AG04449 (cell line): ENCODE measurements around the gene C17orf50.

ENCODE experiments used
- CTCF ChIA-PET: fragments of 350-600 bp; formaldehyde crosslinking; extraction: SDS; loops from one replicate; lab custom pipeline; 2021; ENCODE audit warnings: antibody characterized with exemption; lab: Yijun Ruan, JAX
- POLR2A ChIA-PET: fragments of 400-600, 350-600 bp; formaldehyde crosslinking; extraction: SDS; loops from one replicate; lab custom pipeline; 2020; ENCODE audit warnings: antibody characterized with exemption, inconsistent platforms; lab: Yijun Ruan, JAX
- DNase-seq: peaks from one replicate; pipeline ENCODE4 v3.0.0-alpha.2; 2010; ENCODE audit warnings: low read depth, low spot score
- H3K4me3 ChIP-seq: 2 replicates; pipeline ENCODE4 v1.5.1; 2011; ENCODE audit warnings: low read depth, mild to moderate bottlenecking, control low read depth, low read length
- TF ChIP-seq, protein P1 (sequence below): IDR thresholded peaks from one replicate; pipeline ENCODE4 v1.5.1; 2011; ENCODE audit warnings: mild to moderate bottlenecking, moderate library complexity, low read length, control low read depth, inconsistent platforms; ENCODE audit not compliant: insufficient read depth; ENCODE audit errors: missing control alignments

C17orf50 gene

DNA sequence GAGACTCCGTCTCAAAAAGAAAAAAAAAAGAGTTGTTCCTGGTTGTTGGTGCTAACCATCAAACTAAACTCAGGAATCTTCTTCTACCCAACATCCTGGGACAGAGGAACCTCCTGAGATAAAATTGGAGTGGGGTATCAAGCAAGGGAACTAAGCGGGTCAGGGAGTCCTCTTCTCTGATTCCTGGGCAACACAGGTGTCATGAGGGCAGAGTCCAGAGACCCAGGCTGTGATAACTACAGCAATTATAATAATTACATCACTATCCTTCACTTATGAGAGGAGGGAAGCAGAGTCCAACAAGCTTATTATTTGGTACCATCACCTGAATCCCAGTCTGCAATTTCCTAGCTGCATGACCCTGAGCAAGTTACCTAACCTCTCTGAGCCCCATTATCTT lies 8.1 kb downstream of the C17orf50 start:
- no peak for DNase-seq
- POLR2A ChIA-PET: no interaction called here

DNA sequence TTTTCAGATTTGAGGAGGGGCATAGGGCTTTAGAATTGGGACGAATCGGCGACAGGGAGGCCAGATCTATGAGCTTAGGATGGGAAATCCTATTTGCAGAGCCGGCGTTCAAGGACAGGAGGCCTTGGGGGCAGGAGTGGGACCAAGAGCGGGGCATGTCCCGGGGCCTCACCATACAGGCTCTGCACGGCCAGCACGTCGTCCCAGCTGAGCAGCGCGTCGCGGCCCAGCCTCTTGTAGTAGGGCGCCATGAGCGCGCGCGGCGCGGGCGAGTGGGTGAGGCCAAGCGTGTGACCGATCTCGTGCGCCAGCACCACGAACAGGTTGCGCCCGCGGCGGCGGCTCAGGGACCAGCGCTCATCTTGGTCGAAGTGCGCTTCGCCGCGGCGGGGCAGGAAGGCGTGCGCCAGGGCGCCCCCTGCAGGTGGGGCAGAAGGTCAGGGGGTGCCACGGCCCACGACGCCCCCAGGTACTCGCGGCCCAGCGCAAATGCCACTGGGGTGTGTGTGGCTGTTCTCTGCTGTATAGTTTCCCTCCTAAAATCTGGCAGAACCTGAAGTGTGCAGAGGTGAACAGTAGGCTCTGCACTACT lies 9.3 kb downstream of the C17orf50 start:
- ChIA-PET CTCF (interaction anchor here (0.8 to 28.6 kb wide), 10 partner anchors 9 to 157 kb away, joined by 3 to 819 read pairs (median 4); partner anchors contain the start of genes C17orf50, GAS2L2, MMP28 and TAF15), POLR2A (no interaction called here)
- TF ChIP-seq, protein P1, sequence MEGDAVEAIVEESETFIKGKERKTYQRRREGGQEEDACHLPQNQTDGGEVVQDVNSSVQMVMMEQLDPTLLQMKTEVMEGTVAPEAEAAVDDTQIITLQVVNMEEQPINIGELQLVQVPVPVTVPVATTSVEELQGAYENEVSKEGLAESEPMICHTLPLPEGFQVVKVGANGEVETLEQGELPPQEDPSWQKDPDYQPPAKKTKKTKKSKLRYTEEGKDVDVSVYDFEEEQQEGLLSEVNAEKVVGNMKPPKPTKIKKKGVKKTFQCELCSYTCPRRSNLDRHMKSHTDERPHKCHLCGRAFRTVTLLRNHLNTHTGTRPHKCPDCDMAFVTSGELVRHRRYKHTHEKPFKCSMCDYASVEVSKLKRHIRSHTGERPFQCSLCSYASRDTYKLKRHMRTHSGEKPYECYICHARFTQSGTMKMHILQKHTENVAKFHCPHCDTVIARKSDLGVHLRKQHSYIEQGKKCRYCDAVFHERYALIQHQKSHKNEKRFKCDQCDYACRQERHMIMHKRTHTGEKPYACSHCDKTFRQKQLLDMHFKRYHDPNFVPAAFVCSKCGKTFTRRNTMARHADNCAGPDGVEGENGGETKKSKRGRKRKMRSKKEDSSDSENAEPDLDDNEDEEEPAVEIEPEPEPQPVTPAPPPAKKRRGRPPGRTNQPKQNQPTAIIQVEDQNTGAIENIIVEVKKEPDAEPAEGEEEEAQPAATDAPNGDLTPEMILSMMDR: peak; percentile 1
- no peak for DNase-seq
- H3K4me3 ChIP-seq: no peak overlapping the region

More for the DNA sequence above, 8.1 kb downstream of the C17orf50 start:
- TF ChIP-seq, protein P1: no peak
- H3K4me3 ChIP-seq: no peak overlapping the region
- CTCF ChIA-PET: interaction anchor here (0.9 to 28.6 kb wide), 8 partner anchors 10 to 156 kb away, joined by 3 to 819 read pairs (median 55); partner anchors contain the start of genes MMP28 and TAF15

DNA sequence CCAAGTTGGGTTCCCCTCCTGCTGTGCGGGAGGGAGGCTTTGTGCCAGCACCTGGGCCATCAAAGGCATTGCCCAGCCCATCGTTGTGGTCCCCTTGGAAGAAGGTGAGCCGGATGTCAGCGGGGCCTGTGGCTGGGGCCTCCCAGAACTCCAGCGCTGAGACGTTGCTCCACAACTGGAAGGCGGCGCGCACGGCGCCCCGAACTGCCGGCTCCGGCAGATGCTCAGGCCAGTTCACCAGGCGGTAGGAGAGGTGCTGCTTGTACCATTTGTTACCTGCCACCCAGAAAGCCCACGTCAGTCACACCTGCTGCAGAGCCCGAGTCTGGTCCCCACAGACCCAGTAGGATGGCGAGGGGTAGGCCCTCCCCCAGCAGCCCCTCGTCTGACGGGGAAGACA lies 12.4 kb downstream of the C17orf50 start:
- no peak for DNase-seq
- TF ChIP-seq, protein P1: no peak
- ChIA-PET CTCF (interaction anchor here (10.5 to 28.6 kb wide), 3 partner anchors 5 to 35 kb away, joined by 321 to 819 read pairs (median 321); partner anchors contain the start of gene TAF15), POLR2A (no interaction called here)
- H3K4me3 ChIP-seq: no peak overlapping the region

DNA sequence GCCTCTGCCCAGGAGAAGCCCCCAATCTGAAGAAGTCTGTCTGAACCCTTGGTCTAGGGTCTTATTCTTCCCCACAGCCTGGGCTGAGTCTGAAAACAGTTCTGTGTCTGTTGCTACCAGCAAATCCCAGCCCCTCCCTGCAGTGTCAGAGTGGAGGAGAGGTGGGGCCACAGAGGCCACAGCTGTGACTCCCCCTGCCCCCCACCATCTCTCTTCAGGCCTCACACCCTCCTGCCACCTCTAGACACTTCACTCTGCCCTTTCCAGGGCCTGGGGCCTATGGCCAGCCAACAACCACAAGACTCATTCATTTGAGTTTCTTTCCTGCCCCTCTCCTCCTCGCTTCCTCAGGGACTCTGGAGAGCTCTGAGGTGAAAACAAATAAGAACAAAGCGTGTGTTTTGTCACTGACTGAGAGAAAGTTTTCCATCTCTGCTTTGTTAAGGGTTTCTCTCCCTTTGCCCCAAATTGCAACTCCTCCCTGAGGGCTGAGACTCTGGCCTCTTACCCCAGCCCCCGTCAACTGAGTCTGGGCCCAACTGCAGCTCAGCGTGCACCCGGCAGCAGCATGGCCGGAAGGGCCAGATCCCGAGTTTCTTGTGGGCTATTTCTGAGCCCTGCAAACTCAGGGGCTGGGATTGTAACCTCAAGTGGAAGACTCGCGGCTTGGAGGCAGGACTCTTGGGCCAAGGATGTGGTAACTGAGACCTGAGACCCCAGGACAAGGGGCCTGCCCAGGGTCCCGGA lies 13.2 kb downstream of the C17orf50 start:
- ChIA-PET CTCF (interaction anchor here (0.6 to 28.6 kb wide), 5 partner anchors 6 to 34 kb away, joined by 3 to 819 read pairs (median 9); partner anchors contain the start of gene TAF15), POLR2A (no interaction called here)
- TF ChIP-seq, protein P1: no peak
- no peak for DNase-seq
- no peak overlapping the region for H3K4me3 ChIP-seq

DNA sequence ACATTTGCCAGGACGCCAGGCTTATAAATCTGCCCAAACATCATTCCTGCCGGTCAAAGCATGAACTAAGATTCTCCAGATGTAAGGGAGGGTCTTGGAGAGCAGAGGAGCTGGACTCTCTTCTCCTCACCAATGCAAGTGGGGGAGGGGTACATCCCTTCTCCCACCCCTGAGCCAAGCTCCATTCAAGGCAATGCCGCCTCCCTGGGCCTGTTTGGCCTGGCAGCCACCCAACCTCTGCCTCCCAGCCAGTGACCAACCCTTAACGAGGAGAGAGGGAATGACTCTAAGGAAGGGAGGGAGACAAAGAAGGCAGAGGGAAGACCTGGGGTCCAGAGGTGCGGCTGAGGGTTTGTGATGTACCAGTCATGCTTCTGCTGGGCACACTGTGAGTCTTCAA lies 13.8 kb downstream of the C17orf50 start:
- CTCF ChIA-PET: interaction anchor here (0.6 to 28.6 kb wide), 5 partner anchors 7 to 33 kb away, joined by 3 to 819 read pairs (median 9); partner anchors contain the start of gene TAF15

More for the DNA sequence above, 13.8 kb downstream of the C17orf50 start:
- POLR2A ChIA-PET: interaction anchor here (1.0 kb wide), 1 partner anchor 35 kb away, joined by 3 read pairs; the partner anchor contains the start of gene TAF15
- DNase-seq: no peak
- no peak overlapping the region for H3K4me3 ChIP-seq
- TF ChIP-seq, protein P1: no peak
